Gastrocnemius medialis (tissue), 4 donors: ENCODE data around the gene USP20.

Experiments used
- POLR2A ChIP-seq, 2 donors: fragments of 450-650 bp; IDR thresholded peaks; one replicate each; pipeline ENCODE4 v1.6.1; 2017; ENCODE audit warnings: antibody characterized with exemption in 2 of 2, mild to moderate bottlenecking in 2 of 2, moderate library complexity in 2 of 2
- TF ChIP-seq, protein P1 (sequence below), 5 experiments: fragments of 450-650 bp in 3 of 5; fragments of 200-600 bp in 2 of 5; sonication (generic) in 2 of 5; IDR thresholded peaks in 4 of 5; conservative IDR thresholded peaks in 1 of 5; 1 replicate in 4 of 5; 2 replicates in 1 of 5; pipeline ENCODE4 v1.5.1; 2016 to 2019; ENCODE audit warnings: antibody characterized with exemption in 5 of 5, mild to moderate bottlenecking in 3 of 5, moderate library complexity in 3 of 5

DNA sequence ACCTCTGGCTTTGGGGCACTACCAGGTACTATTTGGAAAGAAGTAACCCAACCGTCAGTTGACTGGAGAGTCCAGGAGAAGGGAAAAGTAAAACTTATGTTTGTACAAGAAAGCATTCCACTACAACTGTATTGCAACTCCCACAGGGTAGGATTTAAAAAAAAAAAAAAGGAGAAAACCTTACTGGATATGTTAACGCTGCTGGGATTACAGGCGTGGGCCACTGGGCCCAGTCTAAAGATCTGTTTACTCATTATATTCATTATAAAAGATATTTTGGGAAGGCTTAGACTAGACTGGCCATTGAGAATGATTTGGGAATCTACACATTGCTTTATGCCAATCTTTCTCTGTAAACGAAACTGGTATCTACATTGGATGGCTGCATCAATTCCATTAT lies 86.6 kb downstream of the USP20 start:
- TF ChIP-seq, protein P1, sequence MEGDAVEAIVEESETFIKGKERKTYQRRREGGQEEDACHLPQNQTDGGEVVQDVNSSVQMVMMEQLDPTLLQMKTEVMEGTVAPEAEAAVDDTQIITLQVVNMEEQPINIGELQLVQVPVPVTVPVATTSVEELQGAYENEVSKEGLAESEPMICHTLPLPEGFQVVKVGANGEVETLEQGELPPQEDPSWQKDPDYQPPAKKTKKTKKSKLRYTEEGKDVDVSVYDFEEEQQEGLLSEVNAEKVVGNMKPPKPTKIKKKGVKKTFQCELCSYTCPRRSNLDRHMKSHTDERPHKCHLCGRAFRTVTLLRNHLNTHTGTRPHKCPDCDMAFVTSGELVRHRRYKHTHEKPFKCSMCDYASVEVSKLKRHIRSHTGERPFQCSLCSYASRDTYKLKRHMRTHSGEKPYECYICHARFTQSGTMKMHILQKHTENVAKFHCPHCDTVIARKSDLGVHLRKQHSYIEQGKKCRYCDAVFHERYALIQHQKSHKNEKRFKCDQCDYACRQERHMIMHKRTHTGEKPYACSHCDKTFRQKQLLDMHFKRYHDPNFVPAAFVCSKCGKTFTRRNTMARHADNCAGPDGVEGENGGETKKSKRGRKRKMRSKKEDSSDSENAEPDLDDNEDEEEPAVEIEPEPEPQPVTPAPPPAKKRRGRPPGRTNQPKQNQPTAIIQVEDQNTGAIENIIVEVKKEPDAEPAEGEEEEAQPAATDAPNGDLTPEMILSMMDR (IDR thresholded peaks at IDR 0.05 in 4 of 5, conservative IDR thresholded peaks at IDR 0.05 in 1 of 5), result no peak
- no peak for TF ChIP-seq POLR2A (IDR thresholded peaks at IDR 0.05)
